HG02970 (cell line): Measurements from ENCODE around the gene SINHCAF.
A peak's percentile ranks its signal among the peaks of the same experiment; 100 is the strongest.
"Not testable (repeated sequence)": the region's sequence is repeated elsewhere in the genome, so short reads cannot be mapped to it uniquely, and the experiment has no call there.

Experiments
- ATAC-seq: cut with Tn5 transposase; IDR thresholded peaks from one replicate; pipeline ENCODE4 v1.9.1; 2021; ENCODE audit warnings: mild to moderate bottlenecking, moderate library complexity, moderate number of reproducible peaks; ENCODE audit not compliant: unreplicated experiment, low FRiP score

Gene SINHCAF

GRCh38 chr12:31325877-31326631, at the start of gene SINHCAF:
Gene SINHCAF, minus strand, starts transcription at chr12:31326150. Its CDS starts 27,946 bp downstream, at chr12:31298204.
- peak; percentile 55 for ATAC-seq

DNA sequence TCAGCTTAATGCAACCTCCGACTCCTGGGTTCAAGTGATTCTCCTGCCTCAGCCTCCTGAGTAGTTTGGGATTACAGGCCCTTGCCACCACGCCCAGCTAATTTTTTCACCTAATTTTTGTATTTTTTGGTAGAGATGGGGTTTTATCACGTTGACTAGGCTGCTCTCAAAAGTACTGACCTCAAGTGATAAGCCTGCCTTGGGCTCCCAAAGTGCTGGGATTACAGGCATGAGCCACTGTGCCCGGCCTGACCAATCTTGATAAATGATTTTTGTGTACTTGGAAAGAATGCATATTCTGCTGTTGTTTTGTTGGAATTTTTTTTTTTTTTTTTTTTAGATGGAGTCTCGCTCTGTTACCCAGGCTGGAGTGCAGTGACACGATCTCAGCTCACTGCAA, 49.5 kb upstream of the SINHCAF start:
- ATAC-seq: not testable (repeated sequence)

DNA sequence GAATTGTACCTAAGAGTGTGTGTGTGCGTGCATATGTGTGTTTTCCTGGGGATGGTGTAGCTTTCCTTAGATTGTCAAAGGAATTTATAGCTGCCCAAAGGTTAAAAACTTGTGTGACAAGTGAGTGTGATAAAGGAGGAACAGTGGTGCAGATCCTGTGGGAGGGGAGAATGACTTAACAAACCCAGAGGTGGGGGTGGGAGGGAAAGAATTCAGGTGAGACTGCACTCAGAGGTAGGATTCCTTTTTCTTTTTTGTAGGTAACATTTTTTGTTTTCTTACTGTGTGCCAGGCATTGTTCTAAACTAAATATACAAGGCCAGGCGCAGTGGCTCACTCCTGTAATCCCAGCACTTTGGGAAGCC, 45.3 kb upstream of the SINHCAF start:
- ATAC-seq: no peak

GRCh38 chr12:31370531-31371255, 44.7 kb upstream of the SINHCAF start:
- no peak for ATAC-seq

GRCh38 chr12:31369712-31370521, 44.0 kb upstream of the SINHCAF start:
- ATAC-seq: no peak

DNA sequence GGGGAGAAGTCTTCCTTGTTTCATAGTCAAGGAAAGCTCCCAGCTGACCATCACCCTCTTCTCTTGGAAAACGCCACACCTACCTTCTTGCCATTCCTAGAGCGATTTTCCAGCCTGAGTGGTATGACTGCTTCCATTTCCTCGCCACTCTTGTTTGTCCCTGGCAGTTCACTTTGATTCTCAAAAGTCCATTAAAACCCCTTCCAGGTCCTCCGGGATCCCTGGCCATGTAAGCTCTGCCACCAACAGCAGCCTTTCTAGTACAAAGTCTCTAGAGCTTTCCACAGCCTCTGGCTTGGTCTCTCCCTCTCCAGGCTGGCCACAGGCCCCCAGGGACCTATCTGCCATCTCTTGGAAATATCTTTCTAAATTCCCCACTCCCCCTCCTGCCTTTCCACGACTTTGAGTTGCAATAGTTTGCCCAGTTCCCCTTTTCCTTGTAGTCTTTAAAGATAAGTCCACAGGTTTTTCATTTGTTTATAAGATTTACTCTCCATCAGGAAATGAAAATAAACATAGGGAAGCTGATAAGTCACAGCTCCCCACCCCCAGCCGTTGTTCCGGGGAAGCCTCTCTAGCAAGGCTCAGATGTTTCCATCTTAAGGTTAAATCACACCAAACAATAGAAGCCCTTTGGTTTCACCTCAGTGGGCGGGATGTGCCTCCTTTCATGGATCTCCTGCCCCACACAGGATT, 42.9 kb upstream of the SINHCAF start:
- ATAC-seq: no peak

- no peak for ATAC-seq
Measured at GRCh38 chr12:31366104-31366621, 40.2 kb upstream of the SINHCAF start.

DNA sequence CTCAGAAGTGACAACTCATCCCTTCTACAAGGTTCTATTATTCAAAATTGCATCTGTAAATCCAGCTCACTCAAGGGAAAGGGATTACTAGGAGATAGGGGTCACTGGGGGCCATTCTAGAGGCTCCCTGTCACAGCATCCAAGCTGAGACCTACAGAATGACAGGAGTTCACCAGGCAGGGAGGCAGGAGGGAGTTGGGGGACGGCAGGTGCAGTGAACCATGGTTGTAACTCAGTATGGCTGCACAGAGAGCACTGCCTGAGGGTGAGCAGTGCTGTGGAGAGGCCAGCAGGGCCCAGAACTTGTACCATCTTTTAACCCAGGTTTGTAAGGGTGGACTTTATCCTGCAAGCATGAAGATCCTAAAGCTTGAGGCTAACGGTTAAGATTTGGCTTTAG, 37.9 kb upstream of the SINHCAF start:
- ATAC-seq: no peak

DNA sequence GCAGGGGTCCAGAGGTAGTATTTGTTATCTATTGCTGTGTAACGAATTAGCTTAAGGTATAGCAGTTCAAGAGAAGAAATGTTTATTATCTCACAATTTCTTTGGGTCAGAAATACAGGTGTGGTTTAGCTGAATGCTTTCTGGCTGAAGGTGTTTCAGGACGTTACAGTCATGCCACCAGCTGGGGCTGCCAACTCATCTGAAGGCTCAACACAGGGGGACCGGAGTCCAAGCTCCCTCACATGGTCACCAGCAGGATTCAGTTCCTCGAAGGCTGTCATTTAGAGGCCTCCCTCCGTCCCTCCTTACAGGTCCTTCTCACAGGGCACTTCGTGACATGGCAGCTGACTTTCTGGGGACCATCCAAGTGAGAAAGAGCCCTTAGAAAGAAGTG, 37.5 kb upstream of the SINHCAF start:
- no peak for ATAC-seq

- ATAC-seq: no peak
Measured at GRCh38 chr12:31362759-31363415, 36.9 kb upstream of the SINHCAF start.

GRCh38 chr12:31362115-31362758, 36.3 kb upstream of the SINHCAF start:
- ATAC-seq: no peak

GRCh38 chr12:31361730-31362114, 35.8 kb upstream of the SINHCAF start:
- no peak for ATAC-seq

DNA sequence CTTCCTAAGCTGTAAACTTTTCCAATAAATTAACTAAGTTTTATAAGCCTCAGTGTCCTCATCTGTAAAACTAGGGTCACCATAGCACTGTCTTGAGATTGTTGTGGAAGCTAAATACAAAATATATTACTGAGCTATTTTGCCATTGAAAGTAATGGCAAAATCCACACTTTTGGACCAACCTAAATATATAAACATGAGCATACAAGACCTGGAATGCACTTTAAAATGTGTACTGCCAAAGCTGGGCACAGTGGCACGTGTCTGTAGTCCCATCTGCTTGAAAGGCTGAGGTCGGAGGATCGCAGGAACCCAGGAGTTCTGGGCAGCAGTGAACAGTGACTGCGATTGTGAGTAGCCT, 29.8 kb upstream of the SINHCAF start:
- no peak for ATAC-seq

DNA sequence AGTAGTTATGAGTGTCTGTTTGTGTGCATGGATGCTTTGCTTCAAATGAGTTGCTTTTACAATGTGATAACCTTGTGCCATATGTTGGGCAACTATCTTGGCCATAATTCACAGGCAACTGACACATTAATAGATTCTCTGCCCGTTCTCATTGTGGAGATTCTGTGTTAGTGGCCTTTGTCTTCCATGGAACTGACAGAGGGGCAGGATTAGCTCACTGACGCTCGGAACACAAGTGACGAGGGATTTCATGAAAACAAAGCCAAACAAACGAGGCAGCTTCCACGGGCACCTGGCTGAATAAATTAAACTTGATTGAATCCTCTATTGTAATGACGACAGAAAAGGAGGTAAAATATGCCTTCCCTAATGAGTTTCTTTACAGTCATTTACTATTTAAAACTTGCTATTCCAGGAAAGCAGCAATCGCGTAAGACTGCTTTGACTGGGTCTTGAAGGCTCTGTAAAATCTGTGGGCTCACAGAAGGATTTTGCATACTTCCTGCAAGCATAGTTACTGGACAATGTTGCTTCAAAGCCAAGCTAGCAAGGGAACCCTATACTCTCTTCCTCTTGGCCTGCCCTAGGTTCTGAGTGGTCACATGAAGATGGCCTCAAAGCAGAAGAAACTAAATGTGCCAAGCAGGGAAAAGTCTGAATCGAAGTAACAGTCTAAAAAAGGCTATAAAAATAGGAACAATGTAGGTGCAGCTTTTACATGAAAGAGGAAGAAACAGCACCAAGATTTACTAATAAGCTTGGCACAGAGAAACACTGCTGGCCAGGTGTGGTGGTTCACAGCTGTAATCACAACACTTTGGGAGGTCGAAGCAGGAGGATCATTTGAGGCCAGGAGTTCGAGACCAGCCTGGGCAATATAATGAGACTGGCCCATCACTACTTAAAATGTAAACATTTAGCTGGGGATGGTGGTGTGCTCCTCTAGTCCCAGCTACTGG, 28.1 kb upstream of the SINHCAF start:
- ATAC-seq: no peak

GRCh38 chr12:31346267-31346666, 20.3 kb upstream of the SINHCAF start:
- no peak for ATAC-seq

- ATAC-seq: no peak
Measured at GRCh38 chr12:31343139-31343538, 17.2 kb upstream of the SINHCAF start.

- ATAC-seq: no peak
Measured at GRCh38 chr12:31342286-31342685, 16.3 kb upstream of the SINHCAF start.

GRCh38 chr12:31339831-31340622, 14.1 kb upstream of the SINHCAF start:
- no peak for ATAC-seq
